SU-DHL-6 (cell line): ENCODE results near the gene MS4A10.

Experiments
- CTCF ChIP-seq: fragments of 200-600 bp; sonication (generic); IDR thresholded peaks from one replicate; pipeline ENCODE4 v1.5.1; 2017; ENCODE audit warnings: antibody characterized with exemption, mild to moderate bottlenecking, low read length, moderate library complexity; ENCODE audit not compliant: insufficient read depth, poor library complexity, severe bottlenecking
- EZH2phosphoT487 ChIP-seq: fragments of 200-600 bp; sonication (generic), shearing (Covaris generic); conservative IDR thresholded peaks from 2 replicates; pipeline ENCODE4 v1.6.1; 2018; ENCODE audit warnings: mild to moderate bottlenecking, antibody characterized with exemption, low read length, moderate library complexity, mixed read lengths

DNA sequence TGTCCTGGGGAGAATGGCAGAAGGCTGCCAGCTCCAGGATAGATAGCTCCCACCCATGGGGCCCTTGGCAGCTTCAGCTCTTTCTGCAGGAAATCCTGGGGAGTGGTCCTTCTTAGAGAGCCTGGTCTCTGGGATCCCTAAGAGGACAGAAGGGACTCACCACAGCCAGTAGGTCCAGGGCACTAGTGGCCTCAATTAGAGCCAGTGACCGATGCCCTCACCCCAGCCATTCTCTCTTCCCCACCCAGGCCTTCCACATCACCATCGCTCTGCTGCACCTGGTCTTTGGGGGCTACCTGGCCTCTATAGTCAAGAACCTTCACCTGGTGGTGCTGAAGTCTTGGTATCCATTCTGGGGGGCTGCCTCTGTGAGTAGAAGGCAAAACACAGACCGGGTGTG, 5.6 kb downstream of the MS4A10 start:
- no peak for TF ChIP-seq CTCF
- no peak for TF ChIP-seq EZH2phosphoT487
